Measurements from ENCODE around the gene SPAG17. TPM values are rescaled to one million over a fixed set of nuclear protein-coding genes. Genes with fewer than 3 reads are reported as not detected.

SPAG17 gene
- total RNA-seq, 1 donor from 2014 or later = 0.30 TPM

DNA sequence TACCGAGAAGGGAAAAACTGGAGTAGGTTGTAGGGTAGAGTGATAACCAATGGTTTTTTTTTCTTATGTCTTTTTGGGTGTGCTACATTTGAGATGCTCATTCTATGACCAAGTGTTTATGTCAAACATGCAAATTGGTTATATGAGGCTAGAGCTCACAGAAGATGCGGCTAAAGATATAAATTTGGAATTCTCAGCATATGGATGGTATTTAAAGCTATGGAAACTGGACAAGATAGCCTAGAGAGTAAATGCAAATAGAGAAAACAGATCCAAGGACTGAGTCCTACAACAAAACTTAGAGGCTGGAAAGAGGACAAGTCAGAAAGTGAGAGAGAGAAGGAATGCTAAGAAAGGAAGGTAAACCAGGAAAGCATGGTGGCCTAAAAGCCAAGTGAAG, 263.0 kb downstream of the SPAG17 start:
- no peak for DNase-seq (ENCODE audit: low spot score)
- H3K27me3 Mint-ChIP-seq (ENCODE audit: low read depth) = no peaks in the 10 kb centered on the region
- H3K27ac Mint-ChIP-seq (ENCODE audit: unreplicated experiment) = no peak overlapping the region
- H3K36me3 Mint-ChIP-seq (ENCODE audit: low read depth) = peaks cover 10% of the 10 kb centered on the region
- peaks cover under 1% of the 10 kb centered on the region for H3K4me1 Mint-ChIP-seq (ENCODE audit: low read depth)
- H3K4me3 Mint-ChIP-seq (ENCODE audit: unreplicated experiment) = no peak overlapping the region
- H3K9me3 Mint-ChIP-seq (ENCODE audit: low read depth) = no peaks in the 10 kb centered on the region
- TF ChIP-seq, protein P1, sequence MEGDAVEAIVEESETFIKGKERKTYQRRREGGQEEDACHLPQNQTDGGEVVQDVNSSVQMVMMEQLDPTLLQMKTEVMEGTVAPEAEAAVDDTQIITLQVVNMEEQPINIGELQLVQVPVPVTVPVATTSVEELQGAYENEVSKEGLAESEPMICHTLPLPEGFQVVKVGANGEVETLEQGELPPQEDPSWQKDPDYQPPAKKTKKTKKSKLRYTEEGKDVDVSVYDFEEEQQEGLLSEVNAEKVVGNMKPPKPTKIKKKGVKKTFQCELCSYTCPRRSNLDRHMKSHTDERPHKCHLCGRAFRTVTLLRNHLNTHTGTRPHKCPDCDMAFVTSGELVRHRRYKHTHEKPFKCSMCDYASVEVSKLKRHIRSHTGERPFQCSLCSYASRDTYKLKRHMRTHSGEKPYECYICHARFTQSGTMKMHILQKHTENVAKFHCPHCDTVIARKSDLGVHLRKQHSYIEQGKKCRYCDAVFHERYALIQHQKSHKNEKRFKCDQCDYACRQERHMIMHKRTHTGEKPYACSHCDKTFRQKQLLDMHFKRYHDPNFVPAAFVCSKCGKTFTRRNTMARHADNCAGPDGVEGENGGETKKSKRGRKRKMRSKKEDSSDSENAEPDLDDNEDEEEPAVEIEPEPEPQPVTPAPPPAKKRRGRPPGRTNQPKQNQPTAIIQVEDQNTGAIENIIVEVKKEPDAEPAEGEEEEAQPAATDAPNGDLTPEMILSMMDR (IDR thresholded peaks at IDR 0.05) = no peak

DNA sequence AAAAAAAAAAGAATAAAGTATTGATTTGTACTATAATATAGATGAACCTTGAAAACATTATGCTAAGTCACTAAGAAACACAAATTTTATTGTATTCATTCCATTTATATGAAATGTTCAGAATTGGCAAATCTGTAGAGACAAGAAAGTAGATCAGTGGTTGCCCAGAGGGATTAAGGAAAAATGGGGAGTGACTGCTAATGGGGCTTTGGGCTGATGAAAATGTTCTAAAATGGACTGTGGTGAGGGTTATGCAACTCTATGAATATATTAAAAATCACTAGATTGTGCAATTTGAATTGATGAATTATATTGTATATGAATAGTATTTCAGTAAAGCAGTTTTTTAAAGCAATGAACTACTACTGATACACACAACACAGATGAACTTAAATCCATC, 265.7 kb downstream of the SPAG17 start:
- H3K36me3 Mint-ChIP-seq (ENCODE audit: low read depth) = peaks cover 23% of the 10 kb centered on the region
- no peaks in the 10 kb centered on the region for H3K9me3 Mint-ChIP-seq (ENCODE audit: low read depth)
- no peak for DNase-seq (ENCODE audit: low spot score)
- H3K27me3 Mint-ChIP-seq (ENCODE audit: low read depth) = no peaks in the 10 kb centered on the region
- no peak overlapping the region for H3K4me3 Mint-ChIP-seq (ENCODE audit: unreplicated experiment)
- no peaks in the 10 kb centered on the region for H3K4me1 Mint-ChIP-seq (ENCODE audit: low read depth)
- H3K27ac Mint-ChIP-seq (ENCODE audit: unreplicated experiment) = no peak overlapping the region
- TF ChIP-seq, protein P1 (IDR thresholded peaks at IDR 0.05) = no peak

GRCh38 chr1:117911051-117911450, 274.0 kb downstream of the SPAG17 start:
- TF ChIP-seq, protein P1 (IDR thresholded peaks at IDR 0.05) = no peak
- Mint-ChIP-seq H3K9me3 (ENCODE audit: low read depth) (no peaks in the 10 kb centered on the region), H3K36me3 (ENCODE audit: low read depth) (peaks cover 36% of the 10 kb centered on the region), H3K27me3 (ENCODE audit: low read depth) (no peaks in the 10 kb centered on the region), H3K27ac (ENCODE audit: unreplicated experiment) (no peak overlapping the region), H3K4me3 (ENCODE audit: unreplicated experiment) (no peak overlapping the region), H3K4me1 (ENCODE audit: low read depth) (peaks cover 5% of the 10 kb centered on the region)
- DNase-seq (ENCODE audit: low spot score) = no peak

- no peaks in the 10 kb centered on the region for H3K9me3 Mint-ChIP-seq (ENCODE audit: low read depth)
- no peaks in the 10 kb centered on the region for H3K27me3 Mint-ChIP-seq (ENCODE audit: low read depth)
- no peak overlapping the region for H3K4me3 Mint-ChIP-seq (ENCODE audit: unreplicated experiment)
- no peak overlapping the region for H3K27ac Mint-ChIP-seq (ENCODE audit: unreplicated experiment)
- H3K36me3 Mint-ChIP-seq (ENCODE audit: low read depth) = peaks cover 38% of the 10 kb centered on the region
- H3K4me1 Mint-ChIP-seq (ENCODE audit: low read depth) = no peaks in the 10 kb centered on the region
- TF ChIP-seq, protein P1 (IDR thresholded peaks at IDR 0.05) = no peak
- DNase-seq (ENCODE audit: low spot score) = no peak
Measured at GRCh38 chr1:117905019-117905418, 280.0 kb downstream of the SPAG17 start.

GRCh38 chr1:117904485-117904884, 280.5 kb downstream of the SPAG17 start:
- Mint-ChIP-seq H3K4me1 (ENCODE audit: low read depth) (no peaks in the 10 kb centered on the region), H3K27me3 (ENCODE audit: low read depth) (no peaks in the 10 kb centered on the region), H3K4me3 (ENCODE audit: unreplicated experiment) (no peak overlapping the region), H3K36me3 (ENCODE audit: low read depth) (peaks cover 38% of the 10 kb centered on the region), H3K9me3 (ENCODE audit: low read depth) (no peaks in the 10 kb centered on the region), H3K27ac (ENCODE audit: unreplicated experiment) (no peak overlapping the region)
- TF ChIP-seq, protein P1 (IDR thresholded peaks at IDR 0.05) = no peak
- no peak for DNase-seq (ENCODE audit: low spot score)

Measured in chondrocyte (in vitro differentiated cells).